Parathyroid adenoma (tissue), 2 donors: ENCODE results near the gene OAS3.

Experiments
- H2AFZ ChIP-seq: fragments of 300-600 bp; sonication (generic); one replicate; pipeline ENCODE4 v1.7.0; 2017; ENCODE audit warnings: antibody characterized with exemption, mild to moderate bottlenecking
- H3K27ac ChIP-seq: fragments of 300-600 bp; sonication (generic); one replicate; pipeline ENCODE4 v1.7.0; 2017
- H3K27me3 ChIP-seq: fragments of 300-600 bp; sonication (generic); one replicate; pipeline ENCODE4 v1.7.0; 2017; ENCODE audit warnings: low read length; ENCODE audit not compliant: control insufficient read depth, insufficient read depth
- H3K36me3 ChIP-seq: fragments of 300-600 bp; sonication (generic); one replicate; pipeline ENCODE4 v1.7.0; 2017; ENCODE audit warnings: low read length; ENCODE audit not compliant: control insufficient read depth, insufficient read depth
- H3K4me1 ChIP-seq: fragments of 300-600 bp; sonication (generic); one replicate; pipeline ENCODE4 v1.7.0; 2017; ENCODE audit warnings: control low read depth
- H3K4me2 ChIP-seq: fragments of 300-600 bp; sonication (generic); one replicate; pipeline ENCODE4 v1.7.0; 2017; ENCODE audit warnings: low read length
- H3K4me3 ChIP-seq: fragments of 300-600 bp; sonication (generic); one replicate; pipeline ENCODE4 v1.7.0; 2017; ENCODE audit warnings: low read depth, low read length
- H3K79me2 ChIP-seq: fragments of 300-600 bp; sonication (generic); one replicate; pipeline ENCODE4 v1.7.0; 2017; ENCODE audit warnings: control low read depth
- H3K9ac ChIP-seq: fragments of 300-600 bp; sonication (generic); one replicate; pipeline ENCODE4 v1.7.0; 2017; ENCODE audit warnings: mild to moderate bottlenecking
- H3K9me3 ChIP-seq: fragments of 300-600 bp; sonication (generic); one replicate; pipeline ENCODE4 v1.7.0; 2017; ENCODE audit warnings: low read length; ENCODE audit not compliant: control insufficient read depth
- TF ChIP-seq, protein P1 (sequence below): fragments of 300-600 bp; sonication (generic); IDR thresholded peaks from one replicate; pipeline ENCODE4 v1.7.0; 2017; ENCODE audit warnings: antibody characterized with exemption, mild to moderate bottlenecking
- donor health status: primary hyperparathyroidism.

OAS3 gene

DNA sequence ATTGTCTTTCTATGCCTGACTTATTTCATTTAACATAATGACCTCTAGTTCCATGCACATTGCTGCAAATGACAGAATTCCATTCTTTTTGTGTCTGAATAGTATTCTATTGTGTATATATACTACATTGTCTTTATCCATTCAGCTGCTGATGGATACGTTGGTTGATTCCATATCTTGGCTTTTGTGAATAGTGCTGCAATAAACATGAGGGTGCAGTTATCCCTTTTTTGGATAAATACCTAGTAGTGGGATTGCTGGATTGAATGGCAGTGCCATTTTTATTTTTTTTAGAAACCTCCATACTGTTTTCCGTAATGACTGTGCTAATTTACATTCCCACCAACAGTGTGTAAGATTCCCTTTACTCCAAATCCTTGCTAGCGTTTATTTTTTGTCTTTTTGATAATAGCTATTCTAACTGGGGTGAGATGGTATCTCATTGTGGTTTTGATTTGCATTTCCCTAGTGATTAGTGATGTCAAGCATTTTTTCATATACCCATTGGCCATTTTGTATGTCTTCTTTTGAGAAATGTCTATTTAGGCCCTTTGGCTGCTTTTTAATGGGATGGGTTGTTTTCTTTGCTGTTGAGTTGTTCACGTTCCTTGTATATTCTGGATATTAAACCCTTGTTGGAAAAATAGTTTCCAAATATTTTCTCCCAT lies 42.4 kb downstream of the OAS3 start:
- Histone ChIP-seq H2AFZ (no peak overlapping the region), H3K36me3 (no peaks in the 10 kb centered on the region), H3K9ac (no peak overlapping the region), H3K27ac (no peak overlapping the region), H3K27me3 (no peaks in the 10 kb centered on the region), H3K4me2 (no peak overlapping the region), H3K4me1 (no peaks in the 10 kb centered on the region), H3K9me3 (no peaks in the 10 kb centered on the region), H3K4me3 (no peak overlapping the region), H3K79me2 (no peaks in the 10 kb centered on the region)
- TF ChIP-seq, protein P1, sequence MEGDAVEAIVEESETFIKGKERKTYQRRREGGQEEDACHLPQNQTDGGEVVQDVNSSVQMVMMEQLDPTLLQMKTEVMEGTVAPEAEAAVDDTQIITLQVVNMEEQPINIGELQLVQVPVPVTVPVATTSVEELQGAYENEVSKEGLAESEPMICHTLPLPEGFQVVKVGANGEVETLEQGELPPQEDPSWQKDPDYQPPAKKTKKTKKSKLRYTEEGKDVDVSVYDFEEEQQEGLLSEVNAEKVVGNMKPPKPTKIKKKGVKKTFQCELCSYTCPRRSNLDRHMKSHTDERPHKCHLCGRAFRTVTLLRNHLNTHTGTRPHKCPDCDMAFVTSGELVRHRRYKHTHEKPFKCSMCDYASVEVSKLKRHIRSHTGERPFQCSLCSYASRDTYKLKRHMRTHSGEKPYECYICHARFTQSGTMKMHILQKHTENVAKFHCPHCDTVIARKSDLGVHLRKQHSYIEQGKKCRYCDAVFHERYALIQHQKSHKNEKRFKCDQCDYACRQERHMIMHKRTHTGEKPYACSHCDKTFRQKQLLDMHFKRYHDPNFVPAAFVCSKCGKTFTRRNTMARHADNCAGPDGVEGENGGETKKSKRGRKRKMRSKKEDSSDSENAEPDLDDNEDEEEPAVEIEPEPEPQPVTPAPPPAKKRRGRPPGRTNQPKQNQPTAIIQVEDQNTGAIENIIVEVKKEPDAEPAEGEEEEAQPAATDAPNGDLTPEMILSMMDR: no peak

DNA sequence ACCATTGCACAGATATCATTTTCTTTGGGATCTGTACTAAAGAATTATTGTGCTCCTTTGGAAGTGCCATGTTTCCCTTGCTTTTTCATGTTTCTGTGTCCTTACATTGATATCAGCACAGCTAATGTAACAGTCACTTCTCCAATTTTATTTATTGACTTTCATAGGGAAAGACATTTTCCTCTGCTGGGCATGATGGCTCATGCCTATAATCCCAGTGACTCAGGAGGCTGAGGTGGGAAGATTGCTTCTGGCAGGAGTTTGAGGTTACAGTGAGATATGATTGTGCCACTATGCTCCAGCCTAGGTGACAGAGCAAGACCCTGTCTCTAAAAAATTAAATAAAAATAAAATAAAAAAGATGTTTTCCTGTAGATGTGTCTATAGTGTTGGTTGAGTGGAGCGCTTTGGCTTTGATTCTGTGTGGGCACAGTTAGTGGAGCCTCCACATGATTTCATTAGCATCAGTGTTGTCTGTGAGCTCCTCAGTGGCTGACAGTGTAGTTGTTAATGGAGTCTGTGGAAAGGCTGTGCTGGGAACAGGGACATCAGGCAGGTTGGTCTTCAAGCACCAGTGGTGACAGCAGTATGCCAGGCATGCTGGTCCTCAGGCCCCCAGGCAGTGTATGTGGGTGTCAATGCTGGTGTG lies 47.5 kb downstream of the OAS3 start:
- H3K36me3 ChIP-seq: no peaks in the 10 kb centered on the region
- no peak overlapping the region for H3K4me2 ChIP-seq
- TF ChIP-seq, protein P1: no peak
- H2AFZ ChIP-seq: no peak overlapping the region
- H3K9ac ChIP-seq: no peak overlapping the region
- no peak overlapping the region for H3K4me3 ChIP-seq
- no peak overlapping the region for H3K27ac ChIP-seq
- H3K27me3 ChIP-seq: no peaks in the 10 kb centered on the region
- no peaks in the 10 kb centered on the region for H3K79me2 ChIP-seq
- H3K9me3 ChIP-seq: no peaks in the 10 kb centered on the region
- H3K4me1 ChIP-seq: no peaks in the 10 kb centered on the region

DNA sequence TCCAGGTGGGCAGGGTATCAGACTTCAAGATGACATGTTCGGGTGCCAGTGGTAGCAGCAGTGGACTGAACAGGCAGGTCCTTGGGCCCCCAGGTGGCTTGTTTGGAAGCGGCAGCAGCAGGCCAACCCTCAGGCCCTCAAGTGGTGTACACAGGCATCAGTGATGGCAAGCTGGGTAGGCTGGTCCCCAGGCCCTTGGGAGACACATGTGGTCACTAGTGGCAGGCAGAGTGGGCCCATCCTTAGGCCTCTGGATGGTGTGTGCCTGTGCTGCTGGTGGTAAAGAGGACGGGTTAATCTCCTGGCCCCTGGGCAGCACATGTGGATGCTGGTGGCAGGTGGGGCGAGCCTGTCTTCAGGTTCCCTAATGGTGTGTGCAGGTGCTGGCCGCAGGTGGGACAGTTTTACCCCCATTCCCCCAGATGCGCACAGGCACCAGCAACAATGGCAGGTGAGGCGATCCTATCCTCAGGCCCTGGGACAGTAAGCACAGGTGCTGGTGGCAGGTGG lies 48.1 kb downstream of the OAS3 start:
- no peaks in the 10 kb centered on the region for H3K27me3 ChIP-seq
- H3K79me2 ChIP-seq: no peaks in the 10 kb centered on the region
- H3K4me1 ChIP-seq: no peaks in the 10 kb centered on the region
- H3K4me3 ChIP-seq: no peak overlapping the region
- no peak overlapping the region for H3K27ac ChIP-seq
- H2AFZ ChIP-seq: no peak overlapping the region
- TF ChIP-seq, protein P1: no peak
- H3K9me3 ChIP-seq: no peaks in the 10 kb centered on the region
- no peak overlapping the region for H3K9ac ChIP-seq
- H3K36me3 ChIP-seq: no peaks in the 10 kb centered on the region
- no peak overlapping the region for H3K4me2 ChIP-seq

DNA sequence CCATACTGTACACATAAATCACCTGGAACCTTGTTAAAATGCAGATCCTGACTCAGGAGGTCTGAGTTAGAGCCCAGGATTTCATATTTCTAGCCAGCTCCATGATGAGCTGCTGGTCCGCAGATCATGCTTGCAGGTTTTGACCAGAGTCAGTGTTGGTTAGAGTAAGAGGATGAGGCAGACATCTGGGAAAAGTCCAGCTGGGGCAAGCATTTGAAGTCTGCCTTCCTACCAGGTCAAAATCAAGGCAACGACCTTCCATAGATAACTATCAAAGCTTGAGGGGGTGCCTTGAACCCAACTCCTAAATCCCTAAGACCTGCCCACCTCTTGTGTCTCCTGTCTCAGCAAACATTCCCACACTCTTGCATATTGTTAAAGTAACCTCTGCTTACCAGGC lies 49.3 kb downstream of the OAS3 start:
- no peak overlapping the region for H3K4me2 ChIP-seq
- no peak overlapping the region for H3K9ac ChIP-seq
- no peaks in the 10 kb centered on the region for H3K27me3 ChIP-seq
- no peaks in the 10 kb centered on the region for H3K4me1 ChIP-seq
- no peak overlapping the region for H3K27ac ChIP-seq
- H2AFZ ChIP-seq: no peak overlapping the region
- no peaks in the 10 kb centered on the region for H3K79me2 ChIP-seq
- H3K4me3 ChIP-seq: no peak overlapping the region
- H3K36me3 ChIP-seq: no peaks in the 10 kb centered on the region
- TF ChIP-seq, protein P1: no peak
- H3K9me3 ChIP-seq: no peaks in the 10 kb centered on the region
